ENCODE data around the gene FIG4.

FIG4 gene

GRCh38 chr6:109781001-109781400 is 89.9 kb downstream of the FIG4 start:
- Histone ChIP-seq H3K79me2 (no peaks in the 10 kb centered on the region), H2AFZ (no peak overlapping the region), H3K9me3 (ENCODE audit: control insufficient read depth, low read length) (no peaks in the 10 kb centered on the region), H3K36me3 (ENCODE audit: control insufficient read depth, insufficient read depth, low read length) (no peaks in the 10 kb centered on the region), H3K27me3 (ENCODE audit: control insufficient read depth, insufficient read depth, low read length) (no peaks in the 10 kb centered on the region), H3K4me3 (ENCODE audit: low read depth, low read length) (no peak overlapping the region), H3K4me1 (no peaks in the 10 kb centered on the region), H3K4me2 (ENCODE audit: low read length) (no peak overlapping the region), H3K9ac (no peak overlapping the region), H3K27ac (no peak overlapping the region)
- no peak for TF ChIP-seq CTCF (IDR thresholded peaks at IDR 0.05)

GRCh38 chr6:109782491-109782999 is 91.4 kb downstream of the FIG4 start:
- H3K27ac ChIP-seq: no peak overlapping the region
- no peak overlapping the region for H3K9ac ChIP-seq
- no peaks in the 10 kb centered on the region for H3K36me3 ChIP-seq (ENCODE audit: control insufficient read depth, insufficient read depth, low read length)
- no peaks in the 10 kb centered on the region for H3K27me3 ChIP-seq (ENCODE audit: control insufficient read depth, insufficient read depth, low read length)
- no peaks in the 10 kb centered on the region for H3K4me1 ChIP-seq
- H3K4me2 ChIP-seq (ENCODE audit: low read length): no peak overlapping the region
- no peaks in the 10 kb centered on the region for H3K9me3 ChIP-seq (ENCODE audit: control insufficient read depth, low read length)
- H2AFZ ChIP-seq: no peak overlapping the region
- no peak overlapping the region for H3K4me3 ChIP-seq (ENCODE audit: low read depth, low read length)
- TF ChIP-seq CTCF (IDR thresholded peaks at IDR 0.05): no peak
- no peaks in the 10 kb centered on the region for H3K79me2 ChIP-seq

- no peak overlapping the region for H2AFZ ChIP-seq
- no peak overlapping the region for H3K4me2 ChIP-seq (ENCODE audit: low read length)
- H3K4me1 ChIP-seq: no peaks in the 10 kb centered on the region
- H3K27me3 ChIP-seq (ENCODE audit: control insufficient read depth, insufficient read depth, low read length): no peaks in the 10 kb centered on the region
- no peak overlapping the region for H3K9ac ChIP-seq
- no peak overlapping the region for H3K27ac ChIP-seq
- peak; percentile 35 for TF ChIP-seq CTCF (IDR thresholded peaks at IDR 0.05)
- H3K4me3 ChIP-seq (ENCODE audit: low read depth, low read length): no peak overlapping the region
- H3K79me2 ChIP-seq: no peaks in the 10 kb centered on the region
- H3K9me3 ChIP-seq (ENCODE audit: control insufficient read depth, low read length): no peaks in the 10 kb centered on the region
- no peaks in the 10 kb centered on the region for H3K36me3 ChIP-seq (ENCODE audit: control insufficient read depth, insufficient read depth, low read length)
These were observed 92.3 kb downstream of the FIG4 start for GRCh38 chr6:109783250-109783986.

GRCh38 chr6:109787312-109787711 is 96.2 kb downstream of the FIG4 start:
- Histone ChIP-seq H3K9me3 (ENCODE audit: control insufficient read depth, low read length) (no peaks in the 10 kb centered on the region), H3K27me3 (ENCODE audit: control insufficient read depth, insufficient read depth, low read length) (no peaks in the 10 kb centered on the region), H3K4me1 (no peaks in the 10 kb centered on the region), H3K4me2 (ENCODE audit: low read length) (no peak overlapping the region), H3K79me2 (no peaks in the 10 kb centered on the region), H3K9ac (no peak overlapping the region), H3K27ac (no peak overlapping the region), H3K4me3 (ENCODE audit: low read depth, low read length) (no peak overlapping the region), H3K36me3 (ENCODE audit: control insufficient read depth, insufficient read depth, low read length) (no peaks in the 10 kb centered on the region), H2AFZ (no peak overlapping the region)
- TF ChIP-seq CTCF (IDR thresholded peaks at IDR 0.05): no peak

- Histone ChIP-seq H3K27me3 (ENCODE audit: control insufficient read depth, insufficient read depth, low read length) (no peaks in the 10 kb centered on the region), H3K36me3 (ENCODE audit: control insufficient read depth, insufficient read depth, low read length) (no peaks in the 10 kb centered on the region), H3K9me3 (ENCODE audit: control insufficient read depth, low read length) (no peaks in the 10 kb centered on the region), H3K4me1 (no peaks in the 10 kb centered on the region), H3K79me2 (no peaks in the 10 kb centered on the region), H3K9ac (no peak overlapping the region), H3K27ac (no peak overlapping the region), H2AFZ (no peak overlapping the region), H3K4me2 (ENCODE audit: low read length) (no peak overlapping the region), H3K4me3 (ENCODE audit: low read depth, low read length) (no peak overlapping the region)
- no peak for TF ChIP-seq CTCF (IDR thresholded peaks at IDR 0.05)
These were observed 97.6 kb downstream of the FIG4 start for GRCh38 chr6:109788687-109789086.
